ENCODE data around the gene BET1L.
"Not testable (repeated sequence)": the region's sequence is repeated elsewhere in the genome, so short reads cannot be mapped to it uniquely, and the experiment has no call there.

Gene BET1L

DNA sequence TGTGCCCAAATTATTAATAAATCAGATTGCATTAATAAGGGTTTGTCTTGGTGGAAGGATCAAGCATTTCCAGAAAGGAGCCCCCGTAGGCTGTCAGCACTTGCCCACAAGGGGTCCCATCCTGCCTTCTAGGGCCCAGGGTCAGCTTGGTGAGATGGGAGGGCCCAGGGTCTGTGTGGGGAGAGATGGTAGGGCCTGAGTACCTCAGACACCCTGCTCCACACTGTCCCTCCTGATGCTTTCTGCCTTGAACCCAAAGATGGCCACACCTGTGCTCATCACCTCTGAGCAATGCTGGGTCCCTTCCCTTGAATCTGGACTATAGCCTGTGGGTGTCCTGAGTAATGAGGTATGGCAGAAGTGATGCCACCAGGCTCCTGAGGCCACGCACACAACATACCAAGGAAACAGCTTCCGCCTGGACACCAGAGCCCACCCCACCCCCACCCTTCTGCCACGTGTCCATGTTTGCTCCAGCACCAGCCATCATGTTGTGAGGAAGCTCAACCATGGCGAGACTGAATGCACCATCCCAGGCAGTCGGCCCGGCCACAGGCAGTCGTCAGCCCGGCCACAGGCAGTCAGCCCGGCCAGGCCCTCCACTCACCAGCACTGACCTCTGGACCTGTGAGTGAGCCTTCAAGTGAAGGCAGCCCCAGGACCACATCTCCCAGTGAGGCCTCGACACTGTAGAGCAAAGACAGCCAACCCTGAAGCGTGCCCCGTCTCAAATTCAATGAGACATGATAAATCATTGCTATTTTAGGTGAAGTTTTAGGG, 6.8 kb downstream of the BET1L start:
- DNase-seq (ENCODE audit: insufficient read length, low spot score) (no peak), FAIRE-seq (no peak)
- TF ChIP-seq POLR2AphosphoS5 (IDR thresholded peaks at IDR 0.05; ENCODE audit: low read depth, low read length) (0 out of 2 replicates have a peak, but pooled peaks have one; percentile 20), POU2F2 (IDR thresholded peaks at IDR 0.05; ENCODE audit: low read depth, low read length) (no peak)

- TF ChIP-seq POLR2A (IDR thresholded peaks at IDR 0.05; ENCODE audit: low read depth, low read length), result no peak
- no peak for TF ChIP-seq POU2F2 (IDR thresholded peaks at IDR 0.05; ENCODE audit: low read depth, low read length)
- no peak for TF ChIP-seq PAX5 (IDR thresholded peaks at IDR 0.05; ENCODE audit: insufficient read depth, low read length, severe bottlenecking)
- TF ChIP-seq SPI1 (IDR thresholded peaks at IDR 0.05; ENCODE audit: low read depth, low read length), result no peak
- no peak for TF ChIP-seq TAF1 (IDR thresholded peaks at IDR 0.05; ENCODE audit: low read depth, low read length)
- 0 out of 2 replicates have a peak, but pooled peaks have one; percentile 4 for TF ChIP-seq POLR2AphosphoS5 (IDR thresholded peaks at IDR 0.05; ENCODE audit: low read depth, low read length)
- no peak for FAIRE-seq
- no peak for DNase-seq (ENCODE audit: insufficient read length, low spot score)
Measured at GRCh38 chr11:199782-200181, 7.4 kb downstream of the BET1L start.

DNA sequence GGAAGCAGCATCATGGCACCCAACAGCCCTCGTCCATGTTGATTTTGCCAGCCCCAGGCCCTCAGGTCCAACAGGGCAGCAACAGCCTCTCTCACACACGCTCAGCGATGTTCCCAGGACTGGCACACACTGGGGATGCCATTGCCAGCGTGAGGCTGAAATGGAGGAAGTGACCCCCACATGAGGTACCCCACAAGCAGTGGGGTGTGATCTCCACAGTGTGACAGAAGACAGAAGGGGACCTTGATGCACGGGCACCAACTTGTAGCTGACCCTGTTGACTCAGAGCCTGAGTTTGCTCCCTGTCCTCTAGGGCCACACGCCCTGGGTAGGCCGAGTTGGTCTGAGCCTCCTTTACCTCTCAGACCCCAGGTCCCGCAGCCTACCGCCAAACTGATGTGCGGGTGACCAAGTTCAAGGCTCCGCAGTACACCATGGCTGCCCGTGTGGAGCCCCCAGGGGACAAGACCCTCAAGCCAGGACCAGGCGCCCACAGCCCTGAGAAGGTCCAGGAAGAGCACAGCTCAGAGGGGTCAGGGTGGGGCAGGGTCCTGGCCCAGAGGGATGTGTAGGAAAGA, 8.1 kb downstream of the BET1L start:
- FAIRE-seq (no peak), DNase-seq (ENCODE audit: insufficient read length, low spot score) (no peak)
- no peak for TF ChIP-seq TAF1 (IDR thresholded peaks at IDR 0.05; ENCODE audit: low read depth, low read length)
- no peak for TF ChIP-seq POLR2A (IDR thresholded peaks at IDR 0.05; ENCODE audit: low read depth, low read length)
- TF ChIP-seq SPI1 (IDR thresholded peaks at IDR 0.05; ENCODE audit: low read depth, low read length), result no peak
- TF ChIP-seq POLR2AphosphoS5 (IDR thresholded peaks at IDR 0.05; ENCODE audit: low read depth, low read length), result no peak

- FAIRE-seq, result no peak
- TF ChIP-seq POLR2AphosphoS5 (IDR thresholded peaks at IDR 0.05; ENCODE audit: low read depth, low read length) (no peak), TAF1 (IDR thresholded peaks at IDR 0.05; ENCODE audit: low read depth, low read length) (no peak), SPI1 (IDR thresholded peaks at IDR 0.05; ENCODE audit: low read depth, low read length) (no peak), POU2F2 (IDR thresholded peaks at IDR 0.05; ENCODE audit: low read depth, low read length) (no peak), PAX5 (IDR thresholded peaks at IDR 0.05; ENCODE audit: insufficient read depth, low read length, severe bottlenecking) (no peak), POLR2A (IDR thresholded peaks at IDR 0.05; ENCODE audit: low read depth, low read length) (no peak)
Measured at GRCh38 chr11:198236-198806, 8.9 kb downstream of the BET1L start.

GRCh38 chr11:197741-198235, 9.4 kb downstream of the BET1L start:
- FAIRE-seq (no peak), DNase-seq (ENCODE audit: insufficient read length, low spot score) (no peak)
- TF ChIP-seq SPI1 (IDR thresholded peaks at IDR 0.05; ENCODE audit: low read depth, low read length) (no peak), POU2F2 (IDR thresholded peaks at IDR 0.05; ENCODE audit: low read depth, low read length) (no peak), POLR2AphosphoS5 (IDR thresholded peaks at IDR 0.05; ENCODE audit: low read depth, low read length) (no peak), POLR2A (IDR thresholded peaks at IDR 0.05; ENCODE audit: low read depth, low read length) (no peak), PAX5 (IDR thresholded peaks at IDR 0.05; ENCODE audit: insufficient read depth, low read length, severe bottlenecking) (no peak), TAF1 (IDR thresholded peaks at IDR 0.05; ENCODE audit: low read depth, low read length) (no peak)

More at GRCh38 chr11:198236-198806, 8.9 kb downstream of the BET1L start:
- no peak for DNase-seq (ENCODE audit: insufficient read length, low spot score)

GRCh38 chr11:196786-197731, 10.1 kb downstream of the BET1L start:
- no peak for FAIRE-seq
- TF ChIP-seq POU2F2 (IDR thresholded peaks at IDR 0.05; ENCODE audit: low read depth, low read length), result no peak
- no peak for TF ChIP-seq TAF1 (IDR thresholded peaks at IDR 0.05; ENCODE audit: low read depth, low read length)
- TF ChIP-seq POLR2A (IDR thresholded peaks at IDR 0.05; ENCODE audit: low read depth, low read length), result no peak
- no peak for TF ChIP-seq PAX5 (IDR thresholded peaks at IDR 0.05; ENCODE audit: insufficient read depth, low read length, severe bottlenecking)
- TF ChIP-seq SPI1 (IDR thresholded peaks at IDR 0.05; ENCODE audit: low read depth, low read length), result no peak
- no peak for TF ChIP-seq POLR2AphosphoS5 (IDR thresholded peaks at IDR 0.05; ENCODE audit: low read depth, low read length)
- DNase-seq (ENCODE audit: insufficient read length, low spot score), result no peak

DNA sequence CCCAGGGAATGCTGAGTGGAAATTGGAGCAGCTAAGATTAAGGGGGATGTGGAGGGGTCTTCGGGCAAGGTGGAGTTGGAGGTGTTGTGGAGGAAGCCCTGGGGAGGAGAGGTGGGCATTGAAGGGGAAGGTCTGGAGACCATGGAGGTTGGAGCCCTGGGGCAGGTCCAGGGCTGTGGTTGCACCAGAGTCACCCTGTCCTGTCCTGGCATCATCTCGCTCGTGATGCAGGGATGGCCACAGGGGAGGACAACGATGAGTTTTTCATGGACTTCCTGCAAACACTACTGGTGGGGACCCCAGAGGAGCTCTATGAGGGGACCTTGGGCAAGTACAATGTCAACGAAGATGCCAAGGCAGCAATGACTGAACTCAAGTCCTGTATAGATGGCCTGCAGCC, 13.7 kb downstream of the BET1L start:
- DNase-seq (ENCODE audit: insufficient read length, low spot score); FAIRE-seq: not testable (repeated sequence)

GRCh38 chr11:192674-193128, 14.5 kb downstream of the BET1L start, which contains the start of gene SCGB1C1:
TSS of gene SCGB1C1 (plus strand) at chr11:193078. CDS start at chr11:193100, 22 bp downstream.
- DNase-seq (ENCODE audit: insufficient read length, low spot score); FAIRE-seq: not testable (repeated sequence)

DNA sequence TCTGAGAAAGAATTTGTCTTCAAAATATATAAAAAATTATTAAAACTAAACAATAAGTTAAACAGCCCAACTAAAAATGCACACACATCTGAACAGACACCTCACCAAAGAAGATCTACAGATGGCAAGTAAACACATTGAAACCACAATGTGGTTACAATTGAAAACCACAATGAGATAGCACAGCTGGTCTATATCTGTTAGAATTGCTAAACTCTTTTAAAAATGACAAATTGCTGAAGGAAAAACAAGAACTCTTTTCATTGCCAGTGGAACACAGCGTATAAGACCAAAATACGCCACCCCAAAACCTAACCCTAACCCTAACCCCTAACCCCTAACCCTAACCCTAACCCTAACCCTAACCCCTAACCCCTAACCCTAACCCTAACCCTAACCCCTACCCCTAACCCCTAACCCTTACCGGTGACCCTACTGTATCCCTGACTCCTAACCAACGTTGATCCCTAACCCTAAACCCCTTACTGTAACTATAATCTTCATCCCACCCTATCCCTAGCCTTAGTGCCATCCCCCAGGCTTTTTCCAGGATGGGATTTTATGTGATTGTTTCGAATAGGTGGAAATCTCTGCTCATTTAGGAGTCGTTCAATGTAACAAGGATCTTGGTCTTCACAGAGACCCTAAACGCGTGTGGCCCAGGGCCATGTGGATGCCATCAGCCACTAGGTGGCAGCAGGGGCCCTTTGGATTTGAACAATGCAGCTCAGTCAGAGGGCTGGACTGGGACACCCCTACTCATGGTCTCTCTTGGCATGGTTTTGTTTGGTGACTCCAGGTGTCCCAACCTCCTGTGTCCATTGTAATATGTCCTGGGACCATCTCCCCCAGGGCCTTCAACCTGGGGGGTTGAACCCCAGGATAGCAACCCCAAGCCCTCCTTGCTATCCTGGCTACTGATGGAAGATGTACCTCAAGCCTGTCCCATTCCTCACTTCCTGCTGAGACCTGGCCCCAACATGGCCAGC, 15.4 kb downstream of the BET1L start:
- FAIRE-seq, result peak; percentile 98
- not testable (repeated sequence) for DNase-seq (ENCODE audit: insufficient read length, low spot score)

DNA sequence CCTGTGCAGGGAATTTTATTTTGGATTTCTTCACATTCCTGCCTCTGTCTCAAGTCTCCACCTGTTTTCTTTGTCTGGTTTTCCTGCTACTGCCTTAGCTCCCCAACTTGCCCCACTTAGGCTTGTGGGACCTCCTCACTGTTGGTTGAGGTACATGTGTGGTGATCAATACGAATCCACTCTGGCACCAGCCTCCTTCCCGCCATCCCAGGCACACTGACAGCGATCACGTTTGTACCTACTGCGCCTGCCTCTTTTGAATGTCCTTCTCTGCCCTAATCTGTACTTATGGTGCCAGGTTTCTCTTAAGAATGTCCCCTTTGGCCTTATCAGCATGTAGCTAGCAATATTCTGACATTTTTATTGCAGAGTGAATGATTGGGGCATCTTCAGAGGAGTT, 16.7 kb downstream of the BET1L start:
- peak; percentile 26 for FAIRE-seq
- not testable (repeated sequence) for DNase-seq (ENCODE audit: insufficient read length, low spot score)

DNA sequence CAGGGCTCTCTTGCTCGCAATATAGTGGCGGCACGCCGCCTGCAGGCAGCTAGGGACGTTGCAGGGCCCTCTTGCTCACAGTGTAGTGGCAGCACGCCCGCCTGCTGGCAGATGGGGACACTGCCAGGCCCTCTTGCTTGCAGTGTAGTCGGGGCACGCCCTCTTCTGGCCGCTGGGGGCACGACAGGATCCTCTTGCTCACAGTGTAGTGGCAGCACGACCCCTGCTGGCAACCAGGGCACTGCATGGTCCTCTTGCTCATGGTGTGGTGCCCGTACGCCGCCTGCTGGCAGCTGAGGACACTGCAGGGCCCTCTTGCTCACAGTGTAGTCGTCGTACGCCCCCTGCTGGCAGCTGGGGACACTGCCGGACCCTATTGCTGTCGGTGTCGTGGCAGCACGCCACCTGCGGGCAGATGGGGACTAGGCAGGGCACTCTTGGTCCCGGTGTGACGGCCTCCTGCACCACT, 17.3 kb downstream of the BET1L start:
- not testable (repeated sequence) for DNase-seq (ENCODE audit: insufficient read length, low spot score); FAIRE-seq

- not testable (repeated sequence) for DNase-seq (ENCODE audit: insufficient read length, low spot score); FAIRE-seq
Measured at GRCh38 chr11:189200-189783, 17.9 kb downstream of the BET1L start.

- not testable (repeated sequence) for DNase-seq (ENCODE audit: insufficient read length, low spot score); FAIRE-seq
Measured at GRCh38 chr11:180242-180641, 27.0 kb downstream of the BET1L start.

Data from GM12891 (cell line).